ENCODE measurements around the gene CHST9.
"Not testable (repeated sequence)": the region's sequence is repeated elsewhere in the genome, so short reads cannot be mapped to it uniquely, and the experiment has no call there.

Gene CHST9

GRCh38 chr18:27171993-27172392 is 13.1 kb downstream of the CHST9 start:
- no peak for DNase-seq (ENCODE audit: low read depth)

- DNase-seq (ENCODE audit: low read depth): no peak
Measured at GRCh38 chr18:27165412-27165811, 19.7 kb downstream of the CHST9 start.

- no peak for DNase-seq (ENCODE audit: low read depth)
Measured at GRCh38 chr18:27164905-27165304, 20.2 kb downstream of the CHST9 start.

- not testable (repeated sequence) for DNase-seq (ENCODE audit: low read depth)
Measured at GRCh38 chr18:27163197-27163716, 21.9 kb downstream of the CHST9 start.

GRCh38 chr18:27149240-27149639 is 35.9 kb downstream of the CHST9 start:
- not testable (repeated sequence) for DNase-seq (ENCODE audit: low read depth)

GRCh38 chr18:27144672-27145071 is 40.4 kb downstream of the CHST9 start:
- no peak for DNase-seq (ENCODE audit: low read depth)

GRCh38 chr18:27143580-27144287 is 41.4 kb downstream of the CHST9 start:
- no peak for DNase-seq (ENCODE audit: low read depth)

GRCh38 chr18:27142891-27143290 is 42.2 kb downstream of the CHST9 start:
- DNase-seq (ENCODE audit: low read depth): no peak

GRCh38 chr18:27141876-27142275 is 43.2 kb downstream of the CHST9 start:
- DNase-seq (ENCODE audit: low read depth): no peak

GRCh38 chr18:27138079-27138478 is 47.0 kb downstream of the CHST9 start:
- DNase-seq (ENCODE audit: low read depth): no peak

- DNase-seq (ENCODE audit: low read depth): no peak
Measured at GRCh38 chr18:27136208-27136535, 48.9 kb downstream of the CHST9 start.

- DNase-seq (ENCODE audit: low read depth): no peak
Measured at GRCh38 chr18:27135504-27136207, 49.5 kb downstream of the CHST9 start.

GRCh38 chr18:27130065-27130630 is 55.0 kb downstream of the CHST9 start:
- DNase-seq (ENCODE audit: low read depth): no peak

GRCh38 chr18:27124196-27124595 is 60.9 kb downstream of the CHST9 start:
- no peak for DNase-seq (ENCODE audit: low read depth)

GRCh38 chr18:27121108-27121507 is 64.0 kb downstream of the CHST9 start:
- DNase-seq (ENCODE audit: low read depth): no peak

GRCh38 chr18:27120246-27120645 is 64.9 kb downstream of the CHST9 start:
- no peak for DNase-seq (ENCODE audit: low read depth)

GRCh38 chr18:27118973-27119372 is 66.1 kb downstream of the CHST9 start:
- no peak for DNase-seq (ENCODE audit: low read depth)

- DNase-seq (ENCODE audit: low read depth): no peak
Measured at GRCh38 chr18:27114842-27115241, 70.3 kb downstream of the CHST9 start.

GRCh38 chr18:27113358-27113757 is 71.8 kb downstream of the CHST9 start:
- DNase-seq (ENCODE audit: low read depth): no peak

- no peak for DNase-seq (ENCODE audit: low read depth)
Measured at GRCh38 chr18:27110319-27110718, 74.8 kb downstream of the CHST9 start.

GRCh38 chr18:27109451-27109850 is 75.7 kb downstream of the CHST9 start:
- DNase-seq (ENCODE audit: low read depth): no peak

- no peak for DNase-seq (ENCODE audit: low read depth)
Measured at GRCh38 chr18:27108842-27109241, 76.3 kb downstream of the CHST9 start.

GRCh38 chr18:27104743-27105142 is 80.4 kb downstream of the CHST9 start:
- no peak for DNase-seq (ENCODE audit: low read depth)
